Measurements from ENCODE around the gene CMKLR1. TPM values are rescaled to one million over a fixed set of nuclear protein-coding genes. Genes with fewer than 3 reads are reported as not detected.

CMKLR1 gene
- total RNA-seq, 1 experiment from 2014 or later: not detected

- no peak for DNase-seq (ENCODE audit: low spot score)
Observed at GRCh38 chr12:108269224-108269623, 69.9 kb downstream of the CMKLR1 start.

GRCh38 chr12:108268397-108268796 is 70.7 kb downstream of the CMKLR1 start:
- DNase-seq (ENCODE audit: low spot score): no peak

- DNase-seq (ENCODE audit: low spot score): no peak
Observed at GRCh38 chr12:108267450-108267849, 71.7 kb downstream of the CMKLR1 start.

GRCh38 chr12:108266131-108266530 is 73.0 kb downstream of the CMKLR1 start:
- no peak for DNase-seq (ENCODE audit: low spot score)

GRCh38 chr12:108265505-108265904 is 73.6 kb downstream of the CMKLR1 start:
- DNase-seq (ENCODE audit: low spot score): no peak

GRCh38 chr12:108260969-108261368 is 78.1 kb downstream of the CMKLR1 start:
- DNase-seq (ENCODE audit: low spot score): no peak

GRCh38 chr12:108260039-108260438 is 79.1 kb downstream of the CMKLR1 start:
- DNase-seq (ENCODE audit: low spot score): no peak

- no peak for DNase-seq (ENCODE audit: low spot score)
Observed at GRCh38 chr12:108257610-108258106, 81.5 kb downstream of the CMKLR1 start.

- no peak for DNase-seq (ENCODE audit: low spot score)
Observed at GRCh38 chr12:108257004-108257403, 82.1 kb downstream of the CMKLR1 start.

- DNase-seq (ENCODE audit: low spot score): no peak
Observed at GRCh38 chr12:108255252-108255602, 83.9 kb downstream of the CMKLR1 start.

- DNase-seq (ENCODE audit: low spot score): no peak
Observed at GRCh38 chr12:108254517-108255251, 84.4 kb downstream of the CMKLR1 start.

- DNase-seq (ENCODE audit: low spot score): no peak
Observed at GRCh38 chr12:108254030-108254429, 85.1 kb downstream of the CMKLR1 start.

GRCh38 chr12:108253540-108253939 is 85.6 kb downstream of the CMKLR1 start:
- no peak for DNase-seq (ENCODE audit: low spot score)

GRCh38 chr12:108252523-108252922 is 86.6 kb downstream of the CMKLR1 start:
- DNase-seq (ENCODE audit: low spot score): no peak

- no peak for DNase-seq (ENCODE audit: low spot score)
Observed at GRCh38 chr12:108248011-108248410, 91.1 kb downstream of the CMKLR1 start.

- DNase-seq (ENCODE audit: low spot score): no peak
Observed at GRCh38 chr12:108247130-108247529, 92.0 kb downstream of the CMKLR1 start.

- DNase-seq (ENCODE audit: low spot score): no peak
Observed at GRCh38 chr12:108241986-108242703, 97.0 kb downstream of the CMKLR1 start.

GRCh38 chr12:108240928-108241327 is 98.2 kb downstream of the CMKLR1 start:
- no peak for DNase-seq (ENCODE audit: low spot score)

GRCh38 chr12:108240027-108240785 is 98.9 kb downstream of the CMKLR1 start:
- DNase-seq (ENCODE audit: low spot score): no peak

- no peak for DNase-seq (ENCODE audit: low spot score)
Observed at GRCh38 chr12:108239378-108239777, 99.7 kb downstream of the CMKLR1 start.

GRCh38 chr12:108238474-108238873 is 100.6 kb downstream of the CMKLR1 start:
- DNase-seq (ENCODE audit: low spot score): no peak

Measured in HT-29 (cell line).